HFF-Myc (cell line): Measurements from ENCODE around the gene PREB.

ENCODE experiments used
- DNase-seq: peaks from one replicate; pipeline ENCODE4 v3.0.0-alpha.2; 2011; ENCODE audit warnings: low read depth; ENCODE audit errors: extremely low read depth
- H3K4me3 ChIP-seq: replicated peaks from 2 replicates; pipeline ENCODE4 v1.5.1; 2011; ENCODE audit warnings: low read depth, mild to moderate bottlenecking, control low read depth, low read length
- CTCF ChIP-seq: IDR thresholded peaks from 2 replicates; pipeline ENCODE4 v1.5.1; 2012; ENCODE audit warnings: mild to moderate bottlenecking, low read depth, low read length, control low read depth; ENCODE audit errors: missing control alignments

The PREB gene

GRCh38 chr2:27143285-27143684 lies 8.8 kb upstream of the PREB start:
- no peak for TF ChIP-seq CTCF
- DNase-seq, result no peak
- no peak overlapping the region for H3K4me3 ChIP-seq

- no peak for TF ChIP-seq CTCF
- H3K4me3 ChIP-seq, result no peak within 1 kb of the TSS
- no peak for DNase-seq
Observed at GRCh38 chr2:27139310-27139709, 4.9 kb upstream of the PREB start, which contains the start of gene PRR30. PRR30 (minus strand) TSS chr2:27139410; CDS start chr2:27138329, 1,081 bp downstream.

GRCh38 chr2:27138111-27138510 lies 3.7 kb upstream of the PREB start:
- no peak for DNase-seq
- H3K4me3 ChIP-seq, result no peak overlapping the region
- TF ChIP-seq CTCF, result no peak

GRCh38 chr2:27137322-27137935 lies 3.0 kb upstream of the PREB start:
- no peak for TF ChIP-seq CTCF
- no peak overlapping the region for H3K4me3 ChIP-seq

GRCh38 chr2:27136751-27137150 lies 2.3 kb upstream of the PREB start:
- TF ChIP-seq CTCF, result no peak
- no peak overlapping the region for H3K4me3 ChIP-seq
- no peak for DNase-seq

More at GRCh38 chr2:27137322-27137935, 3.0 kb upstream of the PREB start:
- DNase-seq, result no peak

GRCh38 chr2:27135478-27135955 lies 1.1 kb upstream of the PREB start:
- H3K4me3 ChIP-seq, result no peak overlapping the region
- TF ChIP-seq CTCF, result no peak
- DNase-seq, result no peak
